Left ventricle myocardium inferior (tissue), 1 donor: ENCODE measurements around the gene OTOA. TPM values are rescaled to one million over a fixed set of nuclear protein-coding genes. Genes with fewer than 3 reads are reported as not detected.
"Not testable (repeated sequence)": the region's sequence is repeated elsewhere in the genome, so short reads cannot be mapped to it uniquely, and the experiment has no call there.

Source experiments
- DNase-seq: peaks from one replicate; pipeline ENCODE4 v3.0.0-alpha.2; 2020
- H3K27ac ChIP-seq: fragments of 200-600 bp; replicated peaks from 2 replicates; pipeline ENCODE4 v1.8.0; 2021
- H3K27me3 ChIP-seq: fragments of 200-600 bp; 2 replicates; pipeline ENCODE4 v1.8.0; 2021; ENCODE audit warnings: low read depth
- H3K36me3 ChIP-seq: fragments of 200-600 bp; 2 replicates; pipeline ENCODE4 v1.8.0; 2021
- H3K4me1 ChIP-seq: fragments of 200-600 bp; 2 replicates; pipeline ENCODE4 v1.8.0; 2021
- H3K4me3 ChIP-seq: fragments of 200-600 bp; 2 replicates; pipeline ENCODE4 v1.8.0; 2021; ENCODE audit warnings: mild to moderate bottlenecking, moderate library complexity
- H3K9me3 ChIP-seq: fragments of 200-600 bp; replicated peaks from 2 replicates; pipeline ENCODE4 v1.8.0; 2021
- intact Hi-C: fragments of 100-400 bp; cut with micrococcal nuclease; formaldehyde crosslinking; loops from one replicate; pipeline ENCODE4 v1.11.0; 2022
- total RNA-seq: library from RNA; stranded (reverse); fragmentation: NEBNext Ultra II Directional; extraction: Animal tissue kit (Norgen Biotek cat#: 25700); gene quantifications from one replicate; pipeline ENCODE4 v1.2.1, GENCODE V29; 2021
- TF ChIP-seq, protein P1 (sequence below): fragments of 200-600 bp; IDR thresholded peaks from 2 replicates; pipeline ENCODE4 v1.8.0; 2021; ENCODE audit warnings: antibody characterized with exemption, mild to moderate bottlenecking, borderline replicate concordance
- donor health status: DM: no; HTN: yes; CAD: no; lungs with severe emphysema.

The OTOA gene
- total RNA-seq, 1 donor from 2014 or later: 0.11 TPM

DNA sequence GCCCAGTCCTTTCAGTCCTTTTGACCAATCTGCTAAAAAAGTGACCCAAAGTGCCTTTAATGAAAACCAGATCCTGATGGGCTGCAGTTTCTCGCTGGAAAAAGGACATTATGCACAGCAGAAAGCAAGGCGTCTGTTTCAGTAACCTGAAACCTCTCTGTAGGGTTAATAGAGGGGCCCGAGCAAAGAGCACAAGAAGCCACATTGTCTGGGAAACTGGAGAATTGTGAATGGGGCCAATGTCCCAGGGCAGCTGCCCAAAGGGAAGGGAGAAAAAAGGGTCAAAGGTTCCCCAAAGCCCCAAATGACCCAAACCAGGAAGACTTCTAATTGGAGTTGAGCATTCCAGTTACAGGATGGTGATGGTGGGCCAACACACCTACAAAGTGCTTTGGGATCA, 3.0 kb downstream of the OTOA start:
- Histone ChIP-seq H3K9me3 (no peaks in the 10 kb centered on the region), H3K27me3 (peaks cover 62% of the 10 kb centered on the region), H3K4me1 (peaks cover 8% of the 10 kb centered on the region), H3K4me3 (no peak overlapping the region), H3K36me3 (no peaks in the 10 kb centered on the region), H3K27ac (no peak overlapping the region)
- TF ChIP-seq, protein P1, sequence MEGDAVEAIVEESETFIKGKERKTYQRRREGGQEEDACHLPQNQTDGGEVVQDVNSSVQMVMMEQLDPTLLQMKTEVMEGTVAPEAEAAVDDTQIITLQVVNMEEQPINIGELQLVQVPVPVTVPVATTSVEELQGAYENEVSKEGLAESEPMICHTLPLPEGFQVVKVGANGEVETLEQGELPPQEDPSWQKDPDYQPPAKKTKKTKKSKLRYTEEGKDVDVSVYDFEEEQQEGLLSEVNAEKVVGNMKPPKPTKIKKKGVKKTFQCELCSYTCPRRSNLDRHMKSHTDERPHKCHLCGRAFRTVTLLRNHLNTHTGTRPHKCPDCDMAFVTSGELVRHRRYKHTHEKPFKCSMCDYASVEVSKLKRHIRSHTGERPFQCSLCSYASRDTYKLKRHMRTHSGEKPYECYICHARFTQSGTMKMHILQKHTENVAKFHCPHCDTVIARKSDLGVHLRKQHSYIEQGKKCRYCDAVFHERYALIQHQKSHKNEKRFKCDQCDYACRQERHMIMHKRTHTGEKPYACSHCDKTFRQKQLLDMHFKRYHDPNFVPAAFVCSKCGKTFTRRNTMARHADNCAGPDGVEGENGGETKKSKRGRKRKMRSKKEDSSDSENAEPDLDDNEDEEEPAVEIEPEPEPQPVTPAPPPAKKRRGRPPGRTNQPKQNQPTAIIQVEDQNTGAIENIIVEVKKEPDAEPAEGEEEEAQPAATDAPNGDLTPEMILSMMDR: no peak
- intact Hi-C loops: no loop called here
- DNase-seq: no peak

DNA sequence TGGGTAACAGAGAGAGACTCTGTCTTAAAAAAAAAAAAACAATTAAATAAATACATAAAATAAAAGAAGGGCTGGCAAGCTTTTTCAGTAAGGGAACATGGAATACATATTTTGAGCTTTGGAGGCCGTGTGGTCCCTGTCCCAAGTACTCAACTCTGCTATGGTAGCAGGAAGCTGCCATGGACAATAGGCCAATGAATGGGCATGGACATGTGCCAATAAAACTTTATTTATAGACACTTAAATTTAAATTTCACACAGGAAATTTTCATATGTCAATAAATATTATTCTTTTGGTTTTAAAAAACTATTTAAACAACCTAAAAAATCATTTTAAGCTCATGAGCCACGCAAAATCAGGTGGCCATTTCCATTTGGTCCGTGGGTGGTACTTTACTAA, 3.8 kb downstream of the OTOA start:
- H3K36me3 ChIP-seq: no peaks in the 10 kb centered on the region
- no peak overlapping the region for H3K4me3 ChIP-seq
- H3K27ac ChIP-seq: no peak overlapping the region
- TF ChIP-seq, protein P1: no peak
- intact Hi-C loops: no loop called here
- peaks cover 62% of the 10 kb centered on the region for H3K27me3 ChIP-seq
- H3K4me1 ChIP-seq: peaks cover 8% of the 10 kb centered on the region
- no peaks in the 10 kb centered on the region for H3K9me3 ChIP-seq
- DNase-seq: no peak

DNA sequence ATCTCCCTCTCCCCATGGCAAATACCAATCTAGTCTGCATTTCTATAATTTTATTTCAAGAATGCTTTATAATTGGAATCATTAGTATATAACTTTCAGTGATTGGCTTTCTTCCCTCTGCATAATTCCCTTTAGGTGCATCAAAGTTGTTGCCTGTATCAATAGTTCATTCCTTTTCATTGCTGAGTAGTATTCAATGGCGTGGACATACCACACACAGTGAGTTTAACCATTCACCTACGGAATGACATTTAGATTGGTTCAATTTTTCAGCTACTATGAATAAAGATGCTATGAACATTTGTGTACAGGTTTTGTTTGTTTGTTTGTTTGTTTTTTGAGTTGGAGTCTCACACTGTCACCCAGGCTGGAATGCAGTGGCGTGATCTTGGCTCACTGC, 9.7 kb downstream of the OTOA start:
- TF ChIP-seq, protein P1: no peak
- Histone ChIP-seq H3K36me3 (no peaks in the 10 kb centered on the region), H3K4me1 (no peaks in the 10 kb centered on the region), H3K4me3 (no peak overlapping the region), H3K27ac (no peak overlapping the region), H3K27me3 (peaks cover 36% of the 10 kb centered on the region), H3K9me3 (peaks cover 22% of the 10 kb centered on the region)
- intact Hi-C loops: no loop called here
- DNase-seq: no peak

DNA sequence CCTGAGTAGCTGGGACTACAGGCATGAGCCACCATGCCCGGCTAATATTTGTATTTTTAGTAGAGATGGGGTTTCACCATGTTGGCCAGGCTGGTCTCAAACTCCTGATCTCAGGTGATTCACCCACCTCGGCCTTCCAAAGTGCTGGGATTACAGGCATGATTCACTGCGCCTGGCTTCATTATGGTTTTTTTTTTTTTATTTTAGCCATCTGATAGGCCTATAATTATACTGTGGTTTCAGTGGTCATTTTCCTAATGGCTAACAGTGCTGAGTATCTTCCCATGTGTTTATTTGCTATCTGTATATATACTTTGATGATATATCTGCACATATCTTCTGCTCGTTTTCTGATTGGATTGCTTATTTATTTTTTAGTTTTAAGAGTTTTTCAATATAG, 10.7 kb downstream of the OTOA start:
- H3K27ac ChIP-seq, H3K36me3 ChIP-seq, H3K4me3 ChIP-seq, intact Hi-C loops, DNase-seq, H3K4me1 ChIP-seq: not testable (repeated sequence)
- peaks cover 40% of the 10 kb centered on the region for H3K27me3 ChIP-seq
- H3K9me3 ChIP-seq: peaks cover 22% of the 10 kb centered on the region

DNA sequence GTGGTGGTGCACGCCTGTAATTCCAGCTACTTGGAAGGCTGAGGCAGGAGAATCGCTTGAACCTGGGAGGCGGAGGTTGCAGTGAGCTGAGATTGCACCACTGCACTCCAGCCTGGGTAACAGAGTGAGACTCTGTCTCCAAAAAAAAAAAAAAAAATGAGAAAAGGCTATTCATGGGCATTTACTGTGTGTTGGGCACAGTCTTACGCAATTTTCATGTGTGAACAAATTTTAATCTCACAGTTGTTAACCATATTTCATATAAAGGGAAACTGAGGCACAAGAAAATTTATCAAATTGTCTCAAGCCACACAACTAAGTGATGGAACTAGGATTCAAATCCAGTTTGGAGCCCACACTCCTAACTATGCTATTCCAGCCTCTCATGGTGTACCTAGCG, 16.9 kb downstream of the OTOA start:
- H3K27me3 ChIP-seq: peaks cover 75% of the 10 kb centered on the region
- DNase-seq, H3K9me3 ChIP-seq, intact Hi-C loops, H3K4me1 ChIP-seq, H3K27ac ChIP-seq, H3K36me3 ChIP-seq, H3K4me3 ChIP-seq: not testable (repeated sequence)

DNA sequence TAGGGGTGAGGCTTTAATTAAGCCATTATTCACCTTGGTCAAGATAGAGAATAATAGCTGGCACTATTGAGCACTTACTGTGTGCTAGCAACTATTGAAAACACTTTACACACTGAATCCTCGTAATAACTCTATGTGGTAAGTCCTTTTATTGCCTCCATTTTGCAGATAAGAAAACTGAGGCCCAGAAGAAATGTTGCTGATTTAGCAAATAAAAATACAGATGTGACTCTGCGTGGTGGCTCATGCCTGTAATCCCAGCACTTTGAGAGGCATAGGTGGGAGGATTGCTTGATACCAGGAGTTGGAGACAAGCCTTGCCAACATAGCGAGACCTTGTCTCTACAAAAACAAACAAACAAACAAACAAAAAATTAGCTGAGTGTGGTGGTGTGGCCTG, 19.4 kb downstream of the OTOA start:
- Histone ChIP-seq H3K4me3 (no peak overlapping the region), H3K27ac (no peak overlapping the region), H3K27me3 (peaks cover 69% of the 10 kb centered on the region), H3K36me3 (no peaks in the 10 kb centered on the region), H3K4me1 (no peaks in the 10 kb centered on the region), H3K9me3 (peaks cover 2% of the 10 kb centered on the region)
- TF ChIP-seq, protein P1: no peak
- intact Hi-C loops: no loop called here
- DNase-seq: no peak

DNA sequence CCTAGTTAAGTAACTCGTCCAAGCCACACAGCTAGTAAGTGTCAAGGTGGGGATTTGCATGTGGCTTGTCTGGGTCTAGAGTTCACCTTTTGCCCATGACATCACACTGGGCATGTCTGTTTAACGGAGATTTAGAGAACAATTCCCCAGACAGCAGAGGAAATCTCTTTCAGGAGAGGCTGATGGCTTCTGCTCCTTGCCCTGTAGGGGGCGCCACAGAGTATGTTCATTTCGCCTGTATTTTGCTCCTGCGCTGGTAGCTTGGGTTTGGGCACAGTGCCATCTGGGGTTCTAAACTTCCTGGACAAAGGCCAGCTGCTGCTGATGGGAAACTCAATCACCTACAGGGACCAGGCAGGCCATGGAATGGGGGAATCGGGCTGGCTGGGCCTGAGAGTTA, 20.4 kb downstream of the OTOA start:
- no peaks in the 10 kb centered on the region for H3K4me1 ChIP-seq

More for the DNA sequence above, 20.4 kb downstream of the OTOA start:
- DNase-seq: no peak
- no peak overlapping the region for H3K4me3 ChIP-seq
- TF ChIP-seq, protein P1: peak; percentile 29
- H3K27me3 ChIP-seq: peaks cover 59% of the 10 kb centered on the region
- no peaks in the 10 kb centered on the region for H3K36me3 ChIP-seq
- H3K9me3 ChIP-seq: peaks cover 10% of the 10 kb centered on the region
- intact Hi-C loops: no loop called here
- H3K27ac ChIP-seq: no peak overlapping the region
